Measurements from ENCODE around the gene ONECUT1.

DNA sequence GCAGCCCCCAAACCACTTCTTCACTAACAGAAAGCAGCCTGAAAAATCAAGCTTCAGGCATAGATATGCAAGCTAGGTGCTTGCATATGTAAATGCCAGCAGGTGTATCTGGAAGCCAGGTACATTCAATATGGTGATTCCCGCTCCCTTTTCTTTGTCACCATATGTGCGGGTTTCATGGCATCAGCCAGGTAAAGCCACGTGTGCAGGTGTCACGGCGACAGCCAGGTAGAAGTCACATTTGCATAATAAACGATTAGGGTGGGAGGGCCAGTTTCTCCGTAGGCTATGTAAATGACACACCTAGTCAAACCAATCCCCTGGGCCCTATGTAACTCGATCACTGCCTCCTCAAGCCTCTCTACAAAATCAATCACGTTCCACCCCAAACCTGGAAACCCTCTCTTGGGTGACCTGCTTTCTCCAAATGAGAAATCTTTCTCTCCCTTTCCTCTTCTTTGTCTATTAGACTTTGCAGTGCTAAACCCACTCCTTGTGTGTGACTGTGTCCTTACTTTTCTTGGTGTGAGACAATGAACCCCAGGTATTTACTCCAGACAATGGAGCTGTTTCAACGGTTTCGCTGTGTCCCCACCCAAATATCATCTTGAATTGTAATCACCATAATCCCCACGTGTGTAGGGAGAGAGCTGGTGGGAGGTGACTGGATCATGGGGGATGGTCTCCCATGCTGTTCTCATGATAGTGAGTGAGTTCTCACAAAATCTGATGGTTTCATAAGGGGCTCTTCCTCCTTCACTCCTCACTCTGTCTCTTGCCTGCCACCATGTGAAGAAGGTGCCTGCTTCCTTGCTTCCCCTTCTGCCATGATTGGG lies 44.6 kb downstream of the ONECUT1 start:
- TF ChIP-seq, protein P1, sequence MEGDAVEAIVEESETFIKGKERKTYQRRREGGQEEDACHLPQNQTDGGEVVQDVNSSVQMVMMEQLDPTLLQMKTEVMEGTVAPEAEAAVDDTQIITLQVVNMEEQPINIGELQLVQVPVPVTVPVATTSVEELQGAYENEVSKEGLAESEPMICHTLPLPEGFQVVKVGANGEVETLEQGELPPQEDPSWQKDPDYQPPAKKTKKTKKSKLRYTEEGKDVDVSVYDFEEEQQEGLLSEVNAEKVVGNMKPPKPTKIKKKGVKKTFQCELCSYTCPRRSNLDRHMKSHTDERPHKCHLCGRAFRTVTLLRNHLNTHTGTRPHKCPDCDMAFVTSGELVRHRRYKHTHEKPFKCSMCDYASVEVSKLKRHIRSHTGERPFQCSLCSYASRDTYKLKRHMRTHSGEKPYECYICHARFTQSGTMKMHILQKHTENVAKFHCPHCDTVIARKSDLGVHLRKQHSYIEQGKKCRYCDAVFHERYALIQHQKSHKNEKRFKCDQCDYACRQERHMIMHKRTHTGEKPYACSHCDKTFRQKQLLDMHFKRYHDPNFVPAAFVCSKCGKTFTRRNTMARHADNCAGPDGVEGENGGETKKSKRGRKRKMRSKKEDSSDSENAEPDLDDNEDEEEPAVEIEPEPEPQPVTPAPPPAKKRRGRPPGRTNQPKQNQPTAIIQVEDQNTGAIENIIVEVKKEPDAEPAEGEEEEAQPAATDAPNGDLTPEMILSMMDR (conservative IDR thresholded peaks at IDR 0.05; ENCODE audit: low read length): no peak
- no peak for TF ChIP-seq EZH2phosphoT487 (IDR thresholded peaks at IDR 0.05; ENCODE audit: borderline replicate concordance)

Data from Loucy (cell line).